Hepatocyte (in vitro differentiated cells): ENCODE measurements around the gene KIF2A.

Experiments
- EZH2 ChIP-seq: fragments of 200-600 bp; sonication (generic); IDR thresholded peaks from 2 replicates; pipeline ENCODE4 v1.6.1; 2016; ENCODE audit warnings: antibody characterized with exemption, mild to moderate bottlenecking, borderline replicate concordance
- TF ChIP-seq, protein P1 (sequence below): fragments of 200-600 bp; sonication (generic); IDR thresholded peaks from 2 replicates; pipeline ENCODE4 v1.5.1; 2016; ENCODE audit warnings: antibody characterized with exemption, mild to moderate bottlenecking; ENCODE audit not compliant: poor library complexity

DNA sequence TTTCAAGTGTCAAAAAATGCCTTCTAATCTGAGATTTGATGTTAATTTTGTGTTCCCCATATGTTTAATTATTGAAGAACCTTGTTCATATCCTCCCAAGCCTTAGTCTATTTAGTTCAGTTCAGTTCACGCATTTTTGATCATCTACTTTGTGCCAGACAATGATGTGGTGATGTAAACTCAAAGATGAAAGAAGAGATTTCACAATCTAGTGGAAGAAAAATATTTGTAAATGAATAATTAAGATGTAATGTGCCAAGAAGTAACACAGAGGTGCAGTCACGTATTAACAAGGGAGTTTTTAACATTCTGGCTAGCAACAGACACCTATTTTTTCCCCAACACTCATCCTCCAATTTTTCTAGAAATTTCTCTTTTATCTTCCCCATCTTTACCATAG lies 22.1 kb upstream of the KIF2A start:
- no peak for TF ChIP-seq EZH2
- TF ChIP-seq, protein P1, sequence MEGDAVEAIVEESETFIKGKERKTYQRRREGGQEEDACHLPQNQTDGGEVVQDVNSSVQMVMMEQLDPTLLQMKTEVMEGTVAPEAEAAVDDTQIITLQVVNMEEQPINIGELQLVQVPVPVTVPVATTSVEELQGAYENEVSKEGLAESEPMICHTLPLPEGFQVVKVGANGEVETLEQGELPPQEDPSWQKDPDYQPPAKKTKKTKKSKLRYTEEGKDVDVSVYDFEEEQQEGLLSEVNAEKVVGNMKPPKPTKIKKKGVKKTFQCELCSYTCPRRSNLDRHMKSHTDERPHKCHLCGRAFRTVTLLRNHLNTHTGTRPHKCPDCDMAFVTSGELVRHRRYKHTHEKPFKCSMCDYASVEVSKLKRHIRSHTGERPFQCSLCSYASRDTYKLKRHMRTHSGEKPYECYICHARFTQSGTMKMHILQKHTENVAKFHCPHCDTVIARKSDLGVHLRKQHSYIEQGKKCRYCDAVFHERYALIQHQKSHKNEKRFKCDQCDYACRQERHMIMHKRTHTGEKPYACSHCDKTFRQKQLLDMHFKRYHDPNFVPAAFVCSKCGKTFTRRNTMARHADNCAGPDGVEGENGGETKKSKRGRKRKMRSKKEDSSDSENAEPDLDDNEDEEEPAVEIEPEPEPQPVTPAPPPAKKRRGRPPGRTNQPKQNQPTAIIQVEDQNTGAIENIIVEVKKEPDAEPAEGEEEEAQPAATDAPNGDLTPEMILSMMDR = no peak
